Activated naive CD4-positive, alpha-beta T cell treated with anti-CD3 and anti-CD28 coated beads, Interleukin-2, amount 10 ng/mL, durations not matched to agents 7 days and 5 days (primary cell): Measurements from ENCODE around the gene LACRT.
"Not testable (repeated sequence)": the region's sequence is repeated elsewhere in the genome, so short reads cannot be mapped to it uniquely, and the experiment has no call there.

Source experiments
- CTCF ChIA-PET: fragments of 350-600 bp; sonication (Branson Sonifier 250); formaldehyde crosslinking; loops from one replicate; lab custom pipeline; 2021; ENCODE audit warnings: antibody characterized with exemption; lab: Charles Lee
- DNase-seq: peaks from one replicate; pipeline ENCODE4 v3.0.0-alpha.2; 2020
- H3K27ac Mint-ChIP-seq: one replicate; pipeline ENCODE4 v1.8.0; 2021; ENCODE audit warnings: mild to moderate bottlenecking, moderate library complexity, mixed read lengths
- H3K27me3 Mint-ChIP-seq: one replicate; pipeline ENCODE4 v1.8.0; 2021; ENCODE audit warnings: mild to moderate bottlenecking, mixed read lengths
- H3K36me3 Mint-ChIP-seq: one replicate; pipeline ENCODE4 v1.8.0; 2021; ENCODE audit warnings: mixed read lengths
- H3K4me1 Mint-ChIP-seq: one replicate; pipeline ENCODE4 v1.8.0; 2021; ENCODE audit warnings: mixed read lengths
- H3K4me3 Mint-ChIP-seq: one replicate; pipeline ENCODE4 v1.8.0; 2021; ENCODE audit warnings: mild to moderate bottlenecking, moderate library complexity, mixed read lengths
- H3K9me3 Mint-ChIP-seq: one replicate; pipeline ENCODE4 v1.8.0; 2021; ENCODE audit warnings: mixed read lengths

LACRT gene

GRCh38 chr12:54634795-54635194 lies at the start of gene LACRT:
Gene LACRT (minus strand): TSS chr12:54634895. CDS start chr12:54634841, 54 bp downstream.
- Mint-ChIP-seq H3K27ac (no peak within 1 kb of the TSS), H3K4me1 (no peaks in the 10 kb centered on the region), H3K4me3 (no peak within 1 kb of the TSS), H3K36me3 (no peaks in the 10 kb centered on the region), H3K9me3 (no peaks in the 10 kb centered on the region), H3K27me3 (peaks cover 21% of the 10 kb centered on the region)
- CTCF ChIA-PET = interaction anchor here (0.8 kb wide), 1 partner anchor 67 kb away, joined by 3 read pairs; no protein-coding TSS in a partner anchor
- DNase-seq = no peak

- no peak overlapping the region for H3K4me3 Mint-ChIP-seq
- H3K4me1 Mint-ChIP-seq = no peaks in the 10 kb centered on the region
- H3K36me3 Mint-ChIP-seq = no peaks in the 10 kb centered on the region
- CTCF ChIA-PET = no interaction called here
- no peaks in the 10 kb centered on the region for H3K9me3 Mint-ChIP-seq
- H3K27ac Mint-ChIP-seq = no peak overlapping the region
- H3K27me3 Mint-ChIP-seq = peaks cover 74% of the 10 kb centered on the region
- no peak for DNase-seq
Observed at GRCh38 chr12:54683398-54683797, 48.7 kb upstream of the LACRT start.

GRCh38 chr12:54682674-54683073 lies 48.0 kb upstream of the LACRT start:
- Mint-ChIP-seq H3K36me3 (no peaks in the 10 kb centered on the region), H3K4me3 (no peak overlapping the region), H3K9me3 (no peaks in the 10 kb centered on the region), H3K4me1 (no peaks in the 10 kb centered on the region), H3K27me3 (peaks cover 75% of the 10 kb centered on the region), H3K27ac (no peak overlapping the region)
- CTCF ChIA-PET = interaction anchor here (1.1 kb wide), 1 partner anchor 8 kb away, joined by 3 read pairs; no protein-coding TSS in a partner anchor
- no peak for DNase-seq

GRCh38 chr12:54680374-54680773 lies 45.7 kb upstream of the LACRT start:
- no peaks in the 10 kb centered on the region for H3K4me1 Mint-ChIP-seq
- H3K27ac Mint-ChIP-seq = no peak overlapping the region
- H3K9me3 Mint-ChIP-seq = no peaks in the 10 kb centered on the region
- CTCF ChIA-PET = interaction anchor here (1.6 to 2.1 kb wide), 3 partner anchors 10 to 21 kb away, joined by 7 to 9 read pairs (median 8); no protein-coding TSS in a partner anchor
- H3K27me3 Mint-ChIP-seq = peaks cover 72% of the 10 kb centered on the region
- peak; percentile 58 for DNase-seq
- no peak overlapping the region for H3K4me3 Mint-ChIP-seq
- H3K36me3 Mint-ChIP-seq = no peaks in the 10 kb centered on the region

- H3K9me3 Mint-ChIP-seq = no peaks in the 10 kb centered on the region
- H3K4me3 Mint-ChIP-seq = no peak overlapping the region
- no peaks in the 10 kb centered on the region for H3K4me1 Mint-ChIP-seq
- peaks cover 59% of the 10 kb centered on the region for H3K27me3 Mint-ChIP-seq
- CTCF ChIA-PET = no interaction called here
- no peak for DNase-seq
- H3K27ac Mint-ChIP-seq = no peak overlapping the region
- no peaks in the 10 kb centered on the region for H3K36me3 Mint-ChIP-seq
Observed at GRCh38 chr12:54678131-54678530, 43.4 kb upstream of the LACRT start.

GRCh38 chr12:54667945-54668344 lies 33.2 kb upstream of the LACRT start:
- no peaks in the 10 kb centered on the region for H3K4me1 Mint-ChIP-seq
- H3K27me3 Mint-ChIP-seq = peaks cover 28% of the 10 kb centered on the region

GRCh38 chr12:54666008-54666407 lies 31.3 kb upstream of the LACRT start:
- Mint-ChIP-seq H3K27me3 (peaks cover 24% of the 10 kb centered on the region), H3K27ac (no peak overlapping the region), H3K9me3 (no peaks in the 10 kb centered on the region), H3K4me1 (no peaks in the 10 kb centered on the region), H3K36me3 (no peaks in the 10 kb centered on the region), H3K4me3 (no peak overlapping the region)
- CTCF ChIA-PET = no interaction called here
- DNase-seq = no peak

More at GRCh38 chr12:54667945-54668344, 33.2 kb upstream of the LACRT start:
- no peaks in the 10 kb centered on the region for H3K36me3 Mint-ChIP-seq
- H3K4me3 Mint-ChIP-seq = no peak overlapping the region
- no peak for DNase-seq
- no peaks in the 10 kb centered on the region for H3K9me3 Mint-ChIP-seq
- no peak overlapping the region for H3K27ac Mint-ChIP-seq
- CTCF ChIA-PET = no interaction called here

GRCh38 chr12:54665022-54665635 lies 30.4 kb upstream of the LACRT start:
- H3K4me3 Mint-ChIP-seq, CTCF ChIA-PET, H3K27ac Mint-ChIP-seq, H3K4me1 Mint-ChIP-seq, H3K9me3 Mint-ChIP-seq, DNase-seq, H3K36me3 Mint-ChIP-seq: not testable (repeated sequence)
- H3K27me3 Mint-ChIP-seq = peaks cover 20% of the 10 kb centered on the region

GRCh38 chr12:54663603-54664002 lies 28.9 kb upstream of the LACRT start:
- CTCF ChIA-PET = no interaction called here
- no peaks in the 10 kb centered on the region for H3K4me1 Mint-ChIP-seq

GRCh38 chr12:54662026-54662425 lies 27.3 kb upstream of the LACRT start:
- no peak overlapping the region for H3K4me3 Mint-ChIP-seq
- DNase-seq = no peak
- CTCF ChIA-PET = interaction anchor here (1.5 kb wide), 1 partner anchor 10 kb away, joined by 3 read pairs; no protein-coding TSS in a partner anchor
- H3K9me3 Mint-ChIP-seq = no peaks in the 10 kb centered on the region
- no peaks in the 10 kb centered on the region for H3K36me3 Mint-ChIP-seq
- H3K4me1 Mint-ChIP-seq = no peaks in the 10 kb centered on the region
- H3K27ac Mint-ChIP-seq = no peak overlapping the region
- peaks cover 26% of the 10 kb centered on the region for H3K27me3 Mint-ChIP-seq

More at GRCh38 chr12:54663603-54664002, 28.9 kb upstream of the LACRT start:
- Mint-ChIP-seq H3K27ac (no peak overlapping the region), H3K4me3 (no peak overlapping the region), H3K9me3 (no peaks in the 10 kb centered on the region), H3K27me3 (peaks cover 15% of the 10 kb centered on the region), H3K36me3 (no peaks in the 10 kb centered on the region)
- DNase-seq = no peak

- Mint-ChIP-seq H3K36me3 (no peaks in the 10 kb centered on the region), H3K9me3 (no peaks in the 10 kb centered on the region), H3K4me1 (no peaks in the 10 kb centered on the region), H3K4me3 (no peak overlapping the region), H3K27ac (no peak overlapping the region), H3K27me3 (peaks cover 21% of the 10 kb centered on the region)
- CTCF ChIA-PET = interaction anchor here (0.6 to 1.5 kb wide), 2 partner anchors 9 to 63 kb away, joined by 3 read pairs; no protein-coding TSS in a partner anchor
- no peak for DNase-seq
Observed at GRCh38 chr12:54661048-54661447, 26.4 kb upstream of the LACRT start.

- Mint-ChIP-seq H3K4me3 (no peak overlapping the region), H3K27me3 (peaks cover 17% of the 10 kb centered on the region), H3K36me3 (no peaks in the 10 kb centered on the region), H3K9me3 (no peaks in the 10 kb centered on the region), H3K27ac (no peak overlapping the region), H3K4me1 (no peaks in the 10 kb centered on the region)
- CTCF ChIA-PET = no interaction called here
- DNase-seq = no peak
Observed at GRCh38 chr12:54660320-54660962, 25.7 kb upstream of the LACRT start.

- CTCF ChIA-PET = interaction anchor here (0.5 to 2.0 kb wide), 16 partner anchors 9 to 587 kb away, joined by 3 to 9 read pairs (median 4); no protein-coding TSS in a partner anchor
- Mint-ChIP-seq H3K4me3 (no peak overlapping the region), H3K9me3 (no peaks in the 10 kb centered on the region), H3K4me1 (no peaks in the 10 kb centered on the region), H3K27ac (no peak overlapping the region), H3K36me3 (no peaks in the 10 kb centered on the region), H3K27me3 (peaks cover 25% of the 10 kb centered on the region)
- peak; percentile 68 for DNase-seq
Observed at GRCh38 chr12:54658306-54659264, 23.9 kb upstream of the LACRT start.

GRCh38 chr12:54657105-54657607 lies 22.5 kb upstream of the LACRT start:
- no peaks in the 10 kb centered on the region for H3K4me1 Mint-ChIP-seq
- no peaks in the 10 kb centered on the region for H3K36me3 Mint-ChIP-seq
- H3K27me3 Mint-ChIP-seq = peaks cover 29% of the 10 kb centered on the region
- H3K4me3 Mint-ChIP-seq = no peak overlapping the region
- no peak for DNase-seq
- H3K27ac Mint-ChIP-seq = no peak overlapping the region
- CTCF ChIA-PET = interaction anchor here (2.0 kb wide), 1 partner anchor 61 kb away, joined by 9 read pairs; no protein-coding TSS in a partner anchor
- H3K9me3 Mint-ChIP-seq = no peaks in the 10 kb centered on the region
